Gastrocnemius medialis (tissue), 4 donors: ENCODE measurements around the gene RNU1-1.
"Not testable (repeated sequence)": the region's sequence is repeated elsewhere in the genome, so short reads cannot be mapped to it uniquely, and the experiment has no call there.

Experiments
- CTCF ChIP-seq, 5 experiments: fragments of 450-650 bp in 3 of 5; fragments of 200-600 bp in 2 of 5; sonication (generic) in 2 of 5; IDR thresholded peaks in 4 of 5; conservative IDR thresholded peaks in 1 of 5; 1 replicate in 4 of 5; 2 replicates in 1 of 5; pipeline ENCODE4 v1.5.1; 2016 to 2019; ENCODE audit warnings: antibody characterized with exemption in 5 of 5, mild to moderate bottlenecking in 3 of 5, moderate library complexity in 3 of 5
- POLR2A ChIP-seq, 2 donors: fragments of 450-650 bp; IDR thresholded peaks; one replicate each; pipeline ENCODE4 v1.6.1; 2017; ENCODE audit warnings: antibody characterized with exemption in 2 of 2, mild to moderate bottlenecking in 2 of 2, moderate library complexity in 2 of 2

GRCh38 chr1:16547502-16548241 lies 33.6 kb upstream of the RNU1-1 start:
- not testable (repeated sequence) for TF ChIP-seq CTCF (IDR thresholded peaks at IDR 0.05 in 4 of 5, conservative IDR thresholded peaks at IDR 0.05 in 1 of 5); POLR2A (IDR thresholded peaks at IDR 0.05)
